K562 (cell line): Measurements from ENCODE around the gene TMC2. TPM values are rescaled to one million over a fixed set of nuclear protein-coding genes. Genes with fewer than 3 reads are reported as not detected.

Experiments used
- ASH1L ChIP-seq: fragments of 450-650 bp; IDR thresholded peaks from 2 replicates; pipeline ENCODE4 v1.6.1; 2018; ENCODE audit warnings: borderline replicate concordance, mild to moderate bottlenecking, low read depth; ENCODE audit not compliant: partially characterized antibody
- IRF2 ChIP-seq: sonication (generic); formaldehyde crosslinking; IDR thresholded peaks from 2 replicates; pipeline ENCODE4 v1.8.1; 2022; ENCODE audit warnings: mild to moderate bottlenecking, missing genetic modification reagents
- LCOR ChIP-seq: sonication (generic); formaldehyde crosslinking; IDR thresholded peaks from 2 replicates; pipeline ENCODE4 v1.8.0; 2022; ENCODE audit warnings: mild to moderate bottlenecking, missing genetic modification reagents
- NFATC3 ChIP-seq: fragments of 450-650 bp; IDR thresholded peaks from 2 replicates; pipeline ENCODE4 v1.6.1; 2017; ENCODE audit warnings: mild to moderate bottlenecking
- NR1H2 ChIP-seq: sonication (generic); formaldehyde crosslinking; IDR thresholded peaks from 2 replicates; pipeline ENCODE4 v1.4.0; 2020; ENCODE audit warnings: mild to moderate bottlenecking, missing genetic modification reagents
- POLR2B ChIP-seq: fragments of 450-650 bp; IDR thresholded peaks from 2 replicates; pipeline ENCODE4 v1.6.1; 2018; ENCODE audit warnings: low read depth; ENCODE audit not compliant: partially characterized antibody
- PRMT5 ChIP-seq: sonication (generic); formaldehyde crosslinking; IDR thresholded peaks from 2 replicates; pipeline ENCODE4 v1.5.0; 2020; ENCODE audit warnings: missing genetic modification reagents
- SLC30A9 ChIP-seq: fragments of 250-450 bp; sonication (Bioruptor Pico); IDR thresholded peaks from 2 replicates; pipeline ENCODE4 v1.8.0; 2022; ENCODE audit warnings: mild to moderate bottlenecking, moderate library complexity
- SRSF9 ChIP-seq: fragments of 200-400 bp; formaldehyde crosslinking; IDR thresholded peaks from 2 replicates; pipeline ENCODE4 v1.6.1; 2017; ENCODE audit warnings: low read depth, low read length, borderline replicate concordance
- YBX1 ChIP-seq: fragments of 450-650 bp; IDR thresholded peaks from 2 replicates; pipeline ENCODE4 v1.7.1; 2016; ENCODE audit warnings: mild to moderate bottlenecking
- ZBTB11 ChIP-seq, 3 experiments: fragments of 200-800 bp in 1 of 3; fragments of 250-450 bp in 1 of 3; fragments of 450-650 bp in 1 of 3; sonication (Bioruptor Pico) in 1 of 3; sonication (Bioruptor generic) in 1 of 3; formaldehyde crosslinking in 1 of 3; IDR thresholded peaks; 2 replicates each; pipeline versions ENCODE4 v1.6.1 to v1.8.0; 2016 to 2022; ENCODE audit warnings: mild to moderate bottlenecking in 2 of 3, missing genetic modification characterization in 2 of 3, missing compliant biosample characterization in 1 of 3, moderate library complexity in 1 of 3
- ZNF197 ChIP-seq: fragments of 200-800 bp; sonication (Bioruptor generic); IDR thresholded peaks from 2 replicates; pipeline ENCODE4 v1.6.1; 2016; ENCODE audit warnings: low read depth, missing genetic modification characterization, missing compliant biosample characterization
- ZNF431 ChIP-seq: sonication (generic); formaldehyde crosslinking; IDR thresholded peaks from 2 replicates; pipeline ENCODE4 v1.8.0; 2022; ENCODE audit warnings: mild to moderate bottlenecking, missing genetic modification reagents
- polyA plus RNA-seq, 8 experiments: library from polyadenylated mRNA; depleted of rRNA in 4 of 8; stranded (reverse) in 5 of 8; unstranded in 3 of 8; fragments of >200 nt; fragmentation: Nextera tagmentation in 2 of 8; fragmentation: Illumina TruSeq in 1 of 8; extraction: Ambion mirVana in 2 of 8; extraction: Trizol in 1 of 8; gene quantifications; 2 replicates each; pipeline versions ENCODE4 v1.2.1 to v1.2.3, GENCODE V29; 2011 to 2014; ENCODE audit warnings: inconsistent platforms in 1 of 8, missing spikeins in 1 of 8
- total RNA-seq, 7 experiments: library from RNA; depleted of rRNA in 6 of 7; stranded (reverse); fragments of >200 nt in 6 of 7; fragmentation: Illumina TruSeq in 2 of 7; extraction: Trizol in 2 of 7; gene quantifications; 2 replicates each; pipeline versions ENCODE4 v1.2.1 to v1.2.3, GENCODE V29; 2011 to 2021; ENCODE audit warnings: low replicate concordance in 1 of 7
- TF ChIP-seq, protein P1 (sequence below), 2 experiments: fragments of 450-650 bp; IDR thresholded peaks; 2 replicates each; pipeline ENCODE4 v1.6.1; 2016; ENCODE audit warnings: mild to moderate bottlenecking in 2 of 2, borderline replicate concordance in 1 of 2, low read depth in 1 of 2, moderate library complexity in 1 of 2

The TMC2 gene
- total and polyA plus RNA-seq, 9 of the 15 experiments (the other 6 are each of a cell fraction or from before 2014, with no cell fraction given) = not detected

GRCh38 chr20:2508631-2509467, 27.5 kb upstream of the TMC2 start, which contains the start of gene ZNF343 (continued):
- TF ChIP-seq IRF2 (no peak), SRSF9 (no peak), NFATC3 (no peak), ZNF431 (CRISPR knock-in tag) (no peak), ZBTB11 (CRISPR knock-in tag; IDR thresholded peaks at IDR 0.05) (peak in 1 of 3 experiments; percentile 64; a peak in 2 of 6 replicates), SLC30A9 (CRISPR knock-in tag) (no peak), ASH1L (peak; percentile 61), NR1H2 (0 out of 2 replicates have a peak, but pooled peaks have one; percentile 30), PRMT5 (CRISPR knock-in tag) (no peak), YBX1 (no peak), LCOR (CRISPR knock-in tag) (peak; percentile 68), POLR2B (peak; percentile 44), ZNF197 (CRISPR knock-in tag) (0 out of 2 replicates have a peak, but pooled peaks have one; percentile 46)
- TF ChIP-seq, protein P1, sequence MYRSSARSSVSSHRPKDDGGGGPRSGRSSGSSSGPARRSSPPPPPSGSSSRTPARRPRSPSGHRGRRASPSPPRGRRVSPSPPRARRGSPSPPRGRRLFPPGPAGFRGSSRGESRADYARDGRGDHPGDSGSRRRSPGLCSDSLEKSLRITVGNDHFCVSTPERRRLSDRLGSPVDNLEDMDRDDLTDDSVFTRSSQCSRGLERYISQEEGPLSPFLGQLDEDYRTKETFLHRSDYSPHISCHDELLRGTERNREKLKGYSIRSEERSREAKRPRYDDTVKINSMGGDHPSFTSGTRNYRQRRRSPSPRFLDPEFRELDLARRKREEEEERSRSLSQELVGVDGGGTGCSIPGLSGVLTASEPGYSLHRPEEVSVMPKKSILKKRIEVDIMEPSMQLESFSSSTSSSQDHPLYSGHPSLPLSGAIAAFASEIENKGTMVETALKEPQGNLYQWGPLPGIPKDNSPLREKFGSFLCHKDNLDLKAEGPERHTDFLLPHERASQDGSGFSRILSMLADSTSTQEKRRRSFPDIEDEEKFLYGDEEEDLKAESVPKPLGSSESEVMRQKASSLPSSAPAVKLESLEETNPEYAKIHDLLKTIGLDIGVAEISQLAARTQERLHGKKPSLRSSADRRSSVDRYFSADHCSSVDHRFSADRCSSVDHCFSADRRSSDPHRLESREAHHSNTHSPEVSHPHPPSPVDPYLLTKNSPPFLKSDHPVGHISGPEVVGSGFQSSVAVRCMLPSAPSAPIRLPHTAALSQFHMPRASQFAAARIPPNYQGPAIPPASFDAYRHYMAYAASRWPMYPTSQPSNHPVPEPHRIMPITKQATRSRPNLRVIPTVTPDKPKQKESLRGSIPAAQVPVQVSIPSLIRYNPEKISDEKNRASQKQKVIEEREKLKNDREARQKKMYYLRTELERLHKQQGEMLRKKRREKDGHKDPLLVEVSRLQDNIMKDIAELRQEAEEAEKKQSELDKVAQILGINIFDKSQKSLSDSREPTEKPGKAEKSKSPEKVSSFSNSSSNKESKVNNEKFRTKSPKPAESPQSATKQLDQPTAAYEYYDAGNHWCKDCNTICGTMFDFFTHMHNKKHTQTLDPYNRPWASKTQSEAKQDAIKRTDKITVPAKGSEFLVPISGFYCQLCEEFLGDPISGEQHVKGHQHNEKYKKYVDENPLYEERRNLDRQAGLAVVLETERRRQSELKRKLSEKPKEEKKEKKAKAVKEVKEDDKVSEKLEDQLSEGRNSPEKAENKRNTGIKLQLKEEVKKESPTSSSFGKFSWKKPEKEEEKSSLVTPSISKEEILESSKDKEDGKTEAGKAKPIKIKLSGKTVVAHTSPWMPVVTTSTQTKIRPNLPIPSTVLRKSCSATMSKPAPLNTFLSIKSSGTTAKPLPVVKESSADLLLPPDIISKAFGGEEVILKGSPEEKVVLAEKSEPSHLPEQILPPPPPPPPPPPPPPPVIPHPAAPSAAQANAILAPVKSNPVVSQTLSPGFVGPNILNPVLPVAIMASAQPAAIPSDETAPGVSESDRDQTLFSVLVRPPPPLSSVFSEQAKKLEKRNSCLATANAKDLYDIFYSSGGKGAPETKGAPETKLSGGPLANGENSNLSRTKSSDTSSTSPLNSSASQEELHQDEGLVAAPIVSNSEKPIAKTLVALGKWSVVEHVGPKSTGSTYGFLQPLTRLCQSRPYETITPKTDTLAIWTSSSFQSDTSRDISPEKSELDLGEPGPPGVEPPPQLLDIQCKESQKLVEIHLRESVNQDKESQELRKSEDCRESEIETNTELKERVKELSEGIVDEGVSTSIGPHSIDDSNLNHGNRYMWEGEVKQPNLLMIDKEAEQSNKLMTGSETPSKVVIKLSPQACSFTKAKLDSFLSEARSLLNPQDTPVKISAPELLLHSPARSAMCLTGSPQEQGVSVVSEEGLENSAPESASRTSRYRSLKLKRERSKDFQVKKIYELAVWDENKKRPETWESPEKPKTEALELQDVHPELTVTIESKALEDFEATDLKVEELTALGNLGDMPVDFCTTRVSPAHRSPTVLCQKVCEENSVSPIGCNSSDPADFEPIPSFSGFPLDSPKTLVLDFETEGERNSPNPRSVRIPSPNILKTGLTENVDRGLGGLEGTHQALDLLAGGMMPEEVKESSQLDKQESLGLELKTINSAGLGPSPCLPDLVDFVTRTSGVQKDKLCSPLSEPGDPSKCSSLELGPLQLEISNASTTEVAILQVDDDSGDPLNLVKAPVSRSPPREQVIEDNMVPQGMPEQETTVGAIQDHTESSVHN (IDR thresholded peaks at IDR 0.05; ENCODE audit: borderline replicate concordance in 1 of 2, low read depth in 1 of 2) = no peak
